ENCODE results near the gene ST8SIA6.

DNA sequence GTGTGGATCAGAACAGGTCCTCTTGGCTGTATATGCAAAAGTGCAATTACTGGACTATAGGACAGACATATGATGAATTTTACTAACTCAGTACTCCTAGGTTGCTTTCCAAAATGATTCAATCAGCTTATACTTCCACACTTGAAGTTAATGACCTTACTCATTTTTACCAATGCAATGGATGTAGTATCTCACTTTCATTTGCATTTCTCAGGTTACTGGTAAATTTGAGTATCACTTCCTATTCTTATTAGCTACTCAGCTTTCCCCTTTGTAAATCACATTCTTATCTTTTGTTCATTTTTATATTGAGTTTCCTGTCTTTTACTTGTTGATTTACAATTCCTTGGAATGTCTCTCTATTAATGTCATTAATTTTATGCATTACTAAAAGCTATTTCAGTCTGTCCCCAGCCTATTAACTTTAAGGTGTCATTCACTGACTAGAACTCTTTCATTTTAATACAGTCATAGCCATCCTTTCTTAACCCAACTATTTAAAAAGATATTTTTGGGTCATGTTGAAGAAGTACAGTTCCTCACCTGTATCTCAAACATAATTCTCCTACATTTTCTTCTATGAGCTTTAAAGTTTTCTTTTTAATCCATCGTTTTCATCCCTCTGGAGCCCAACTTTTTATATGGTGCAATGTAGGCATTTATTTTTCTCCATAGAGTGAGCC is 137.8 kb downstream of the ST8SIA6 start:
- TF ChIP-seq EZH2 (IDR thresholded peaks at IDR 0.05; ENCODE audit: borderline replicate concordance, low read depth, low read length, poor library complexity, severe bottlenecking): no peak
- TF ChIP-seq, protein P1, sequence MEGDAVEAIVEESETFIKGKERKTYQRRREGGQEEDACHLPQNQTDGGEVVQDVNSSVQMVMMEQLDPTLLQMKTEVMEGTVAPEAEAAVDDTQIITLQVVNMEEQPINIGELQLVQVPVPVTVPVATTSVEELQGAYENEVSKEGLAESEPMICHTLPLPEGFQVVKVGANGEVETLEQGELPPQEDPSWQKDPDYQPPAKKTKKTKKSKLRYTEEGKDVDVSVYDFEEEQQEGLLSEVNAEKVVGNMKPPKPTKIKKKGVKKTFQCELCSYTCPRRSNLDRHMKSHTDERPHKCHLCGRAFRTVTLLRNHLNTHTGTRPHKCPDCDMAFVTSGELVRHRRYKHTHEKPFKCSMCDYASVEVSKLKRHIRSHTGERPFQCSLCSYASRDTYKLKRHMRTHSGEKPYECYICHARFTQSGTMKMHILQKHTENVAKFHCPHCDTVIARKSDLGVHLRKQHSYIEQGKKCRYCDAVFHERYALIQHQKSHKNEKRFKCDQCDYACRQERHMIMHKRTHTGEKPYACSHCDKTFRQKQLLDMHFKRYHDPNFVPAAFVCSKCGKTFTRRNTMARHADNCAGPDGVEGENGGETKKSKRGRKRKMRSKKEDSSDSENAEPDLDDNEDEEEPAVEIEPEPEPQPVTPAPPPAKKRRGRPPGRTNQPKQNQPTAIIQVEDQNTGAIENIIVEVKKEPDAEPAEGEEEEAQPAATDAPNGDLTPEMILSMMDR (conservative IDR thresholded peaks at IDR 0.05; ENCODE audit: low read depth, low read length): no peak

Measured in A673 (cell line).